Tibial nerve (tissue), 4 donors: ENCODE data around the gene LOXHD1. TPM values are rescaled to one million over a fixed set of nuclear protein-coding genes. Genes with fewer than 3 reads are reported as not detected.

Experiments used
- DNase-seq, 2 donors: peaks; one replicate each; pipeline ENCODE4 v3.0.0-alpha.2; 2019; ENCODE audit warnings: low spot score in 2 of 2
- H3K27ac ChIP-seq, 4 donors: fragments of 200-600 bp; sonication (generic) in 3 of 4; one replicate each; pipeline ENCODE4 v1.5.1; 2017 to 2019; ENCODE audit warnings: mild to moderate bottlenecking in 1 of 4
- H3K27me3 ChIP-seq, 2 donors: fragments of 200-600 bp; sonication (generic) in 1 of 2; one replicate each; pipeline versions ENCODE4 v1.5.1 to v1.6.0; 2017 to 2019
- H3K36me3 ChIP-seq, 3 donors: fragments of 200-600 bp; sonication (generic); one replicate each; pipeline ENCODE4 v1.5.1; 2018 to 2019
- H3K4me1 ChIP-seq, 4 donors: fragments of 200-600 bp; sonication (generic) in 3 of 4; one replicate each; pipeline ENCODE4 v1.5.1; 2017 to 2019
- H3K4me3 ChIP-seq, 4 donors: fragments of 200-600 bp; sonication (generic) in 3 of 4; one replicate each; pipeline ENCODE4 v1.5.1; 2017 to 2019; ENCODE audit warnings: mild to moderate bottlenecking in 1 of 4, moderate library complexity in 1 of 4
- H3K9me3 ChIP-seq, 4 donors: fragments of 200-600 bp; sonication (generic) in 3 of 4; one replicate each; pipeline ENCODE4 v1.5.1; 2017 to 2019
- EP300 ChIP-seq, 2 donors: sonication (generic); formaldehyde crosslinking; IDR thresholded peaks; one replicate each; pipeline ENCODE4 v1.6.1; 2017; ENCODE audit warnings: antibody characterized with exemption in 2 of 2, mild to moderate bottlenecking in 1 of 2
- POLR2A ChIP-seq, 2 donors: fragments of 450-650 bp; IDR thresholded peaks; one replicate each; pipeline ENCODE4 v1.6.1; 2017; ENCODE audit warnings: antibody characterized with exemption in 2 of 2, mild to moderate bottlenecking in 2 of 2, moderate library complexity in 2 of 2
- WGBS, 2 donors: methylation state at CpG; one replicate each; pipeline ENCODE4 v1.1.5; 2018; 5-methylcytosine and 5-hydroxymethylcytosine counted together
- total RNA-seq, 4 donors: library from RNA; depleted of rRNA; stranded (reverse); fragments of >200 nt; gene quantifications; one replicate each; pipeline ENCODE4 v1.1.0, GENCODE V29; 2016
- TF ChIP-seq, protein P1 (sequence below), 5 experiments: fragments of 200-600 bp in 3 of 5; fragments of 450-650 bp in 2 of 5; sonication (generic) in 3 of 5; IDR thresholded peaks; one replicate each; pipeline ENCODE4 v1.5.1; 2016 to 2019; ENCODE audit warnings: antibody characterized with exemption in 5 of 5, mild to moderate bottlenecking in 3 of 5, moderate library complexity in 2 of 5

The LOXHD1 gene
- total RNA-seq, 4 donors from 2014 or later, result under 0.01 to 0.44 (median 0.21) TPM; not detected in 1

DNA sequence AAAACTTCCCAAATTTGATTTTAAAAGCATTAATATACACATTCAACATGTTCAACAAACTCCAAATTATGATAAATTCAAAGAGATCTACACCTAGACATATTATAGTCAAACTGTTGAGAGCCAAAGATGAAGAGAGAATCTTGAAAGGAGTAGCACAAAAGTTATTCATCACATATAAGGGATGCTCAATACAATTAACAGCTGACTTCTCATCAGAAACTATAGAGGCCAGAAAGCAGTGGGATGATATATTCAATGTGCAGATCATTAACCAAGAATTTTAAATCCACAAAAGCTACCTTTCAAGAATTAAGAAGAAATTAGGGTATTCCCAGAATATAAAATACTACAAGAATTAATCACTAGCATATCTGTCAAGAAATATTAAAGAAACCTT, 75.4 kb downstream of the LOXHD1 start:
- Histone ChIP-seq H3K9me3 (peaks cover 0 to 24% (median 1%) of the 10 kb centered on the region in 4 donors), H3K27ac (no peak overlapping the region), H3K4me1 (no peaks in the 10 kb centered on the region), H3K27me3 (no peaks in the 10 kb centered on the region), H3K36me3 (no peaks in the 10 kb centered on the region), H3K4me3 (no peak overlapping the region)
- DNase-seq, result no peak
- TF ChIP-seq, protein P1, sequence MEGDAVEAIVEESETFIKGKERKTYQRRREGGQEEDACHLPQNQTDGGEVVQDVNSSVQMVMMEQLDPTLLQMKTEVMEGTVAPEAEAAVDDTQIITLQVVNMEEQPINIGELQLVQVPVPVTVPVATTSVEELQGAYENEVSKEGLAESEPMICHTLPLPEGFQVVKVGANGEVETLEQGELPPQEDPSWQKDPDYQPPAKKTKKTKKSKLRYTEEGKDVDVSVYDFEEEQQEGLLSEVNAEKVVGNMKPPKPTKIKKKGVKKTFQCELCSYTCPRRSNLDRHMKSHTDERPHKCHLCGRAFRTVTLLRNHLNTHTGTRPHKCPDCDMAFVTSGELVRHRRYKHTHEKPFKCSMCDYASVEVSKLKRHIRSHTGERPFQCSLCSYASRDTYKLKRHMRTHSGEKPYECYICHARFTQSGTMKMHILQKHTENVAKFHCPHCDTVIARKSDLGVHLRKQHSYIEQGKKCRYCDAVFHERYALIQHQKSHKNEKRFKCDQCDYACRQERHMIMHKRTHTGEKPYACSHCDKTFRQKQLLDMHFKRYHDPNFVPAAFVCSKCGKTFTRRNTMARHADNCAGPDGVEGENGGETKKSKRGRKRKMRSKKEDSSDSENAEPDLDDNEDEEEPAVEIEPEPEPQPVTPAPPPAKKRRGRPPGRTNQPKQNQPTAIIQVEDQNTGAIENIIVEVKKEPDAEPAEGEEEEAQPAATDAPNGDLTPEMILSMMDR (IDR thresholded peaks at IDR 0.05), result no peak
- TF ChIP-seq POLR2A (IDR thresholded peaks at IDR 0.05) (no peak), EP300 (IDR thresholded peaks at IDR 0.05) (no peak)

DNA sequence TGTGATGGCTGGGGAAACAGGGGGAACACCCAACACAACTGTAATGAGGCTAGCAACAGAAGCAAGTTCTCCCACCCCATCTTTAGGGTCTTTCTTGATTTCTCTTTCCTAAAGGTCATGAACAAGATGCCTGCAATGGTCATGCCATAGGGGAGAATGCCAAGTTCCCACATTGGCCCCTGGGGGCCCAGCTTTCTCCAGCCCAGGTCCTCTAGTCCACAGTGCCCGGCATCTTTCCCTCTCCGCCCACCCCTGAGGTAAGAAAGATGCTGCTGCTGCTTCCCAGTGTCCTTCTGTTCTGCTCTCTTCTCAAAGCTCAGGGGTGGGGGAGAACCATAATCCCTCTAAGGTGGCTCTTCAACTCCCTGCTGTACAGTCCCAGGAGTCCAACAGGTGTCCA, 78.0 kb downstream of the LOXHD1 start:
- Histone ChIP-seq H3K9me3 (peaks cover 0 to 24% (median 1%) of the 10 kb centered on the region in 4 donors), H3K27me3 (no peaks in the 10 kb centered on the region), H3K36me3 (no peaks in the 10 kb centered on the region), H3K4me3 (no peak overlapping the region), H3K27ac (no peak overlapping the region), H3K4me1 (no peaks in the 10 kb centered on the region)
- no peak for DNase-seq
- no peak for TF ChIP-seq POLR2A (IDR thresholded peaks at IDR 0.05)
- TF ChIP-seq, protein P1 (IDR thresholded peaks at IDR 0.05), result no peak
- 86 to 100% methylated on average over 2 of the region's 2 CpGs for WGBS, 2 donors

DNA sequence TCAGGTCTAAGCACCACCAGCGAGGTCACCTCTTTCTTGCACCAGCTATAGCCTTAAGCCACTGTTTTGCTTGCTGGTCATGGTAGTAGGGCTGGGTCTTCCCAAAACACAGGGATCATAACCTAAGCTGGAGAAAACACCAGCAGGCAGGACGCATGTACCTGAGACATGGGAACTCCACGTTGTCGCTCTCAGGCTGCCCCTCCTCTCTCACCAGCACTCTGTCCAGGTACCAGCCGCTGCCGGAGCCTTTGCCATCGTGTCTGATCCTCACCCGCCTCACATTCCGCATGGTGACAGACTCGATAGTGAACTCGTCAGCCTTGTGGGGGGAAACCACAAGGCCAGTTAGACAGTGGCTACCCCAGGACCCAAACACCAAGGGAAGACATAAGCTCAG, 79.5 kb downstream of the LOXHD1 start:
- no peak for TF ChIP-seq POLR2A (IDR thresholded peaks at IDR 0.05)
- TF ChIP-seq, protein P1 (IDR thresholded peaks at IDR 0.05), result no peak
- Histone ChIP-seq H3K4me3 (no peak overlapping the region), H3K4me1 (no peaks in the 10 kb centered on the region), H3K27me3 (no peaks in the 10 kb centered on the region), H3K9me3 (peaks cover 0 to 20% (median 1%) of the 10 kb centered on the region in 4 donors), H3K27ac (no peak overlapping the region), H3K36me3 (no peaks in the 10 kb centered on the region)
- DNase-seq, result no peak
- WGBS, 2 donors, result 83 to 86% methylated on average over 11 of the region's 11 CpGs

DNA sequence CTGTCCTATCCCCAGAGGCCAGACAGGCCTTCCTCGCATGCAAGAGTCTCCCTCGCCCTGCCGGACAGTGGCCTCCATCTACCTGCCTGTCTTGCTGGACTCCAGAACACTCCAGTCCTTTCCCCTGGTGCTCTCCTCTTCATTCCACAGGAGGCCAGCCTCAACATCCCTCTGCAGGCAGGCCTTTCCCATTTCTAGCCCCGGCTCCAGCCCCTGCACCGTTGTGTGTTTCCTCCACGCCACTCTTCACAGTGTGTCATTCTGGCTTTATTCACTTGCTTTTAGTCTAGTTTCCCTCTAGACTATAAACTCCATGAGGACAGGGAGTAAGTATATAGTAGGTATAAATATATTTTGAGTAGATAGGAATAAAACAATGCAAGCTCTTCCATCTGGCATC, 81.2 kb downstream of the LOXHD1 start:
- Histone ChIP-seq H3K4me1 (no peaks in the 10 kb centered on the region), H3K27me3 (no peaks in the 10 kb centered on the region), H3K4me3 (no peak overlapping the region), H3K9me3 (peaks cover 0 to 7% (median 0%) of the 10 kb centered on the region in 4 donors), H3K27ac (no peak overlapping the region), H3K36me3 (no peaks in the 10 kb centered on the region)
- 92 to 96% methylated on average over 6 of the region's 6 CpGs for WGBS, 2 donors
- TF ChIP-seq, protein P1 (IDR thresholded peaks at IDR 0.05), result no peak
- TF ChIP-seq POLR2A (IDR thresholded peaks at IDR 0.05), result no peak
- TF ChIP-seq EP300 (IDR thresholded peaks at IDR 0.05), result no peak
- no peak for DNase-seq

DNA sequence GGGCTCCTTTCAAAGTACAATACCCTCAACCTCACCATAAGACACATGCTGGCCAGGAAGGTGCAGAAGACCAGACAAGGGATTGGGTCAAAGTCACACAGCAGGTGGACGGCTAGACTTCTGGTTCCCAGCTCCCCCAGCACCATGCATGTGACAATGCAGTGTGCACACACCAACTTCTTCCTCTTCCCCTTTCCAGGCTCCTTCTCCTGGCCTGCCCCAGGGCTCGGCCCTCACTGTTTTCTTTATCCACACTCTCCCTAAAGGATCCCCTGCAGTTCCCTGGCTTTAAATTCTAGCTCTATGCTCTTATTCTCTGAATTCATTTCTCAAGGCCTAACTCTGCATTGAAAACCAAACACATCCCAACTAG, 82.3 kb downstream of the LOXHD1 start:
- H3K9me3 ChIP-seq, result peaks cover 0 to 5% (median 0%) of the 10 kb centered on the region in 4 donors
- H3K36me3 ChIP-seq, result no peaks in the 10 kb centered on the region
- no peaks in the 10 kb centered on the region for H3K27me3 ChIP-seq
- no peaks in the 10 kb centered on the region for H3K4me1 ChIP-seq
- WGBS, 2 donors, result 73 to 87% methylated on average over 2 of the region's 2 CpGs
- no peak for DNase-seq
- no peak overlapping the region for H3K4me3 ChIP-seq
- TF ChIP-seq EP300 (IDR thresholded peaks at IDR 0.05), result no peak
- TF ChIP-seq, protein P1 (IDR thresholded peaks at IDR 0.05), result no peak
- TF ChIP-seq POLR2A (IDR thresholded peaks at IDR 0.05), result no peak
- H3K27ac ChIP-seq, result no peak overlapping the region
